Measurements from ENCODE around the gene CRYBG2.

CRYBG2 gene

DNA sequence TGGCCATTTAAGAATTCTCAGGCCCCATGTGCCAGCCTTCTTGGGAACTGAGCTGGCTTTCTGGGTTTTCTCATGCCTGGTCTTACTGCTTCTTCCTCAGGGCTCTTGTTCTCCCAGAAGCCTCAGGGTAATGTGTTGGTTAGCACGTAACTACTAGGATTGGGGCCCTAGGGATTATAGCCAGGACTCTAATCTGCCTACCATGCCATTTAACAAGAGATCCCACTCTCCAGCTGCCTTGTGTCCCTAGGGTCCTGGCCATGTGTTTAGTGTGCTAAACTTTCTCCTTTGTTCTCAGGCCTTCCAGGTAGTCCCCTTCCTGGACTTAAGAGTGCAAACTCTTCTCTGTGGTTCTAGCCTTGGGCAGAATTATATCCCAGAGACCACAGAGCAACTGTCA is 76.2 kb downstream of the CRYBG2 start:
- no peak for DNase-seq

DNA sequence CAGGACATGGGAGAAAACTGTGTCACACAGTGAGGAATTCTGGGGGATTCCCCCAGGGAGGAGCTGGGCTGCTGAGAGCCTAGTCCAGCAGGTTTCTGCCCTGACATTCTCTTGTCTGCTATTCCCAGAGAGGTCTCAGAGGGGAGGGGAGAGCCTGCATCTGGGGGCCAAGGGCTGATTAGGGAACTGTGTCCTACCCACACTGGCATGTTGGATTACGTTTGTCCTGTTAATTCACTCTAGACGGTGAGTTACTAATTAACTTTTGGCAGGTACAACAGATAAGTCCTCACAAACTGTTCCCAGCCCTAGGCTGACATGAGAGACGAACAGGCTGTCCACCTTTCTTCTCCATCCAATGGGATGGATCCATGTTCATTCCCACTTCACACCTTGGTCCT is 76.7 kb downstream of the CRYBG2 start:
- DNase-seq, result no peak

DNA sequence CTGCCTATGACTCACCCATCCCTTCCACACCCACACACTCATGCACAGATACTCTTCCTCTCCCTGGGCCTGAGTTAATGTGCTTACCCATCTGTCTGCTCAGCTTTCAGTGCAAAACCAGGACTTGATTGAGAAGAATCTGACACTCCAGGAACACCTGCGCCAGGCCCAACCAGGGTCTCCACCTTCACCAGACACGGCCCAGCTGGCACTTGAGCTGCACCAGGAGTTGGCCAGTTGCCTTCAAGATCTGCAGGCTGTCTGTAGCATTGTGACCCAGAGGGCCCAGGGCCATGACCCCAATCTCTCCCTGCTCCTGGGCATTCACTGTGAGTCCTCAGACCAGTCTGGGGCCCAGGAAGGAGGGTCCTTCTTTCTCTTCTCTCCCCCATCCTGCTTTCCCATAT is 77.5 kb downstream of the CRYBG2 start:
- DNase-seq, result no peak

DNA sequence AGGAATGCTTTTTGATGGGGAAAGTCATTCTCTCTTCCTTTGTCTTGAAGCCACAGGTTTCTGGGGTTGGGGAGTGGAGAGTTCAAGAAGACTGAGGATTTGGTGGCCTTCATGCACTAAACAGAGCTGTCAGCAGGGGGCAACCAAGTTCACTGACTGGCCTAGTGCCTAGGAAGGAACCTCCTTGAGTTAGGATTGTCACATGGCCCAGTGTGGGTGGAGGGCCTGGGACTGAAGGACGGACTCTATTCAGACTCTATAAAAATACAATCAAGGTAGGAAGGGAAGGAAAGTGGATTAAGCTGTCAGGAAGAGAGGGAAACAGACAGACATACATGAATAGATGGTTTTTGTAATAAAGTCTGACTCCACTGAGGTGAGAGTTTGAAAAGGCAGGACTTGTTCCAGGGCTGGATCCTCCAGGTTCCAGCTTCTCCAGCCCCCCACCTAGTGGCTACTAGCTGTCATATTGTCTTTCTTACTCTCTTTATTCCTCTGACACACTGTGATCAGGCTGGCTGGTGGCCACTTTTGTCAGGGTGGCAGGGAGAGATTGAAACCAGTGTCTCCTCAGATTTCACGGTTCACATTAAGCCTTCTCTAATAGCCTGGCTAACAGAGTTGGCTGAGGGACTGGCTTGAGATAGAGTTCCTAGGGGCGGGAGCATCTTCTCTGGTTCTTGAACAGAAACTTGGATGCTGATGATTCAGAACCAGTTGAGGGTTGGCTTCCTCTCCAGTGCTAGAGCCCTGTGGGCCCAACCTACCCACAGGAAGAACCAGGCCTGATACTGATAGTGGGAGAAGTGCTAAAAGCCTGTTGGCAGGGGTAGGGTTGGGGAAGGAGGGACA is 78.1 kb downstream of the CRYBG2 start:
- DNase-seq, result peak; percentile 68

DNA sequence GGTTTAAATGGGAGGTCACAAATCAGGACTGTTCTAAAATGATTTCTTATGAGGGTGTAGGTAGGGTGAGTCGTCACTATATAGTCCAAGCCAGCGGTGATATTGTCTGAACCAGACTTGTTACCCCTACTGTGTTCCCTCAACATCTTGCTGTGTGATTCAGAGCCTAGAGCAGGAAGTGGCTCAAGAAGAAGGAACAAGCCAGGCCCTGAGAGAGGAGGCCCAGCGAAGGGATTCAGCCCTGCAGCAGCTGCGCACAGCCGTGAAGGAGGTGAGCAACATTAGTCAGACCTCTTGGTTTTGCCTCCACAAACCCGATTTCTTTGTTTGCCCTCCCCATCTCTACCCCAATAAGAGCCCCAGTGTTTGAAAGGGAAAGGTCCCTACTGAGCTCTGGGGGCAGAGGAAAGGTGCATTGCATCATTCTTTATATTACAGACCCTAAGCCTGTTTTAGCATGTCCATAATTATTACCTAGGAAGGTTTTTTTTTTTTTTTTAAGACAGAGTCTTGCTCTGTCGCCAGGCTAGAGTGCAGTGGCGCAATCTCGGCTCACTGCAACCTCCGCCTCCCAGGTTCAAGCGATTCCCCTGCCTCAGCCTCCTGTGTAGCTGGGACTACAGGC is 79.0 kb downstream of the CRYBG2 start:
- no peak for DNase-seq
